Measurements from ENCODE around the gene COL6A3.

- TF ChIP-seq POLR2AphosphoS5 (IDR thresholded peaks at IDR 0.05): no peak
- TF ChIP-seq CTCF (IDR thresholded peaks at IDR 0.05): no peak
- TF ChIP-seq POLR2A (IDR thresholded peaks at IDR 0.05): no peak
Observed at GRCh38 chr2:237344942-237345341, 69.0 kb downstream of the COL6A3 start.

Data from sigmoid colon (tissue), 4 donors.